GM23248 (cell line): Measurements from ENCODE around the gene SAP30BP. TPM values are rescaled to one million over a fixed set of nuclear protein-coding genes. Genes with fewer than 3 reads are reported as not detected.
A peak's percentile ranks its signal among the peaks of the same experiment; 100 is the strongest.

Experiments used
- DNase-seq: peaks from one replicate; pipeline ENCODE4 v3.0.0-alpha.2; 2015
- H2AFZ ChIP-seq: fragments of 200-600 bp; sonication (generic); 2 replicates; pipeline ENCODE4 v1.6.1; 2016; ENCODE audit warnings: antibody characterized with exemption
- H3F3A ChIP-seq: fragments of 200-600 bp; sonication (generic); 2 replicates; pipeline ENCODE4 v1.6.1; 2016; ENCODE audit warnings: mild to moderate bottlenecking, antibody characterized with exemption, mixed run types; ENCODE audit not compliant: insufficient read depth
- H3K27ac ChIP-seq: fragments of 200-600 bp; sonication (generic); 2 replicates; pipeline ENCODE4 v1.5.1; 2016; ENCODE audit warnings: mild to moderate bottlenecking
- H3K27me3 ChIP-seq: fragments of 200-600 bp; sonication (generic); replicated peaks from 2 replicates; pipeline ENCODE4 v1.6.1; 2016; ENCODE audit warnings: mild to moderate bottlenecking; ENCODE audit not compliant: insufficient read depth
- H3K36me3 ChIP-seq: fragments of 200-600 bp; sonication (generic); 2 replicates; pipeline ENCODE4 v1.6.1; 2016; ENCODE audit warnings: low read depth, mild to moderate bottlenecking
- H3K4me1 ChIP-seq: fragments of 200-600 bp; sonication (generic); 2 replicates; pipeline ENCODE4 v1.6.1; 2016; ENCODE audit warnings: mild to moderate bottlenecking; ENCODE audit not compliant: insufficient read depth
- H3K4me2 ChIP-seq: fragments of 200-600 bp; sonication (generic); one replicate; pipeline ENCODE4 v1.6.1; 2016; ENCODE audit warnings: mild to moderate bottlenecking; ENCODE audit not compliant: unreplicated experiment
- H3K4me3 ChIP-seq: fragments of 200-600 bp; sonication (generic); 2 replicates; pipeline ENCODE4 v1.5.1; 2016; ENCODE audit warnings: mild to moderate bottlenecking
- H3K79me2 ChIP-seq: fragments of 200-600 bp; sonication (generic); 2 replicates; pipeline ENCODE4 v1.6.1; 2016; ENCODE audit warnings: mild to moderate bottlenecking; ENCODE audit not compliant: insufficient read depth
- H3K9ac ChIP-seq: fragments of 200-600 bp; sonication (generic); 2 replicates; pipeline ENCODE4 v1.6.1; 2016; ENCODE audit warnings: mild to moderate bottlenecking
- H3K9me2 ChIP-seq: fragments of 200-600 bp; sonication (generic); 2 replicates; pipeline ENCODE4 v1.6.1; 2016; ENCODE audit warnings: mixed run types, mild to moderate bottlenecking, moderate library complexity; ENCODE audit not compliant: insufficient read depth
- H3K9me3 ChIP-seq: fragments of 200-600 bp; sonication (generic); one replicate; pipeline ENCODE4 v1.6.1; 2017; ENCODE audit warnings: low read depth
- H4K20me1 ChIP-seq: fragments of 200-600 bp; sonication (generic); 2 replicates; pipeline ENCODE4 v1.6.0; 2016; ENCODE audit not compliant: insufficient read depth
- EZH2 ChIP-seq: fragments of 200-600 bp; sonication (generic); IDR thresholded peaks from 2 replicates; pipeline ENCODE4 v1.6.1; 2018; ENCODE audit warnings: antibody characterized with exemption, mild to moderate bottlenecking; ENCODE audit not compliant: insufficient read depth, poor library complexity, severe bottlenecking
- EZH2phosphoT487 ChIP-seq: fragments of 200-600 bp; sonication (generic); IDR thresholded peaks from 2 replicates; pipeline ENCODE4 v1.6.1; 2018; ENCODE audit warnings: antibody characterized with exemption, moderate library complexity, mild to moderate bottlenecking, low read depth; ENCODE audit not compliant: insufficient read depth
- WGBS, 2 experiments: methylation state at CpG; one replicate each; pipeline ENCODE4 v1.1.6; 2015 to 2017; ENCODE audit warnings: low lambda C conversion rate in 2 of 2, low coverage in 1 of 2; ENCODE audit errors: missing lambda C conversion rate in 2 of 2; 5-methylcytosine and 5-hydroxymethylcytosine counted together
- in situ Hi-C: fragments of 300-500 bp; cut with MboI; formaldehyde crosslinking; loops from 2 replicates; pipeline ENCODE4 v1.15.0; 2020
- polyA plus RNA-seq: library from polyadenylated mRNA; unstranded; fragments of >200 nt; fragmentation: Nextera tagmentation; extraction: Ambion mirVana; gene quantifications from 2 replicates; pipeline ENCODE4 v1.2.1, GENCODE V29; 2016
- total RNA-seq: library from RNA; depleted of rRNA; stranded (reverse); fragments of >200 nt; shearing (Covaris generic); gene quantifications from 2 replicates; pipeline ENCODE4 v1.2.3, GENCODE V29; 2014

The SAP30BP gene
- total and polyA plus RNA-seq, 2 experiments from 2014 or later = 60.8 to 93.1 TPM

GRCh38 chr17:75695141-75695829 is 28.1 kb downstream of the SAP30BP start:
- 6% methylated on average over 7 of the region's 7 CpGs for WGBS, 2 experiments
- H3K9me3 ChIP-seq = no peaks in the 10 kb centered on the region
- no peak overlapping the region for H3K4me3 ChIP-seq
- DNase-seq = peak; percentile 93
- peak overlapping the region; percentile 73 for H3K4me2 ChIP-seq
- H3K9ac ChIP-seq = peak overlapping the region; percentile 20; the same call in 1 of the 2 replicates
- H3F3A ChIP-seq = peaks cover 38% of the 10 kb centered on the region
- H3K36me3 ChIP-seq = peaks cover 7% of the 10 kb centered on the region; the same call in 1 of the 2 replicates
- H3K4me1 ChIP-seq = peaks cover 66% of the 10 kb centered on the region
- peaks cover 65% of the 10 kb centered on the region for H3K79me2 ChIP-seq
- in situ Hi-C loops = no loop called here
- peak overlapping the region; percentile 90 for H3K27ac ChIP-seq
- no peaks in the 10 kb centered on the region for H3K27me3 ChIP-seq
- H2AFZ ChIP-seq = no peak overlapping the region
- H3K9me2 ChIP-seq = no peaks in the 10 kb centered on the region
- TF ChIP-seq EZH2phosphoT487 (no peak), EZH2 (no peak)
- no peaks in the 10 kb centered on the region for H4K20me1 ChIP-seq

- H3K4me3 ChIP-seq = no peak overlapping the region
- WGBS, 2 experiments = 55 to 58% methylated on average over 12 of the region's 12 CpGs
- peaks cover 60% of the 10 kb centered on the region for H3K79me2 ChIP-seq
These were observed 28.7 kb downstream of the SAP30BP start for GRCh38 chr17:75695830-75696271.

GRCh38 chr17:75697651-75698291 is 30.6 kb downstream of the SAP30BP start:
- TF ChIP-seq EZH2phosphoT487 (no peak), EZH2 (no peak)
- H3K79me2 ChIP-seq = peaks cover 47% of the 10 kb centered on the region
- no peak overlapping the region for H2AFZ ChIP-seq
- peaks cover 22% of the 10 kb centered on the region; the same call in 1 of the 2 replicates for H3K36me3 ChIP-seq
- no peaks in the 10 kb centered on the region for H3K9me2 ChIP-seq
- WGBS, 2 experiments = 76 to 77% methylated on average over 10 of the region's 10 CpGs
- H3K27ac ChIP-seq = no peak overlapping the region
- no peak overlapping the region for H3K4me3 ChIP-seq
- peaks cover 46% of the 10 kb centered on the region for H3F3A ChIP-seq
- H3K27me3 ChIP-seq = no peaks in the 10 kb centered on the region
- no peaks in the 10 kb centered on the region for H3K9me3 ChIP-seq
- H3K4me2 ChIP-seq = no peak overlapping the region
- H3K9ac ChIP-seq = no peak overlapping the region
- no peak for DNase-seq
- peaks cover 54% of the 10 kb centered on the region for H3K4me1 ChIP-seq
- in situ Hi-C loops = no loop called here
- H4K20me1 ChIP-seq = no peaks in the 10 kb centered on the region

More at GRCh38 chr17:75695830-75696271, 28.7 kb downstream of the SAP30BP start:
- H3K27ac ChIP-seq = peak overlapping the region; percentile 90
- H2AFZ ChIP-seq = no peak overlapping the region
- no peaks in the 10 kb centered on the region for H3K9me3 ChIP-seq
- no peak overlapping the region for H3K9ac ChIP-seq
- in situ Hi-C loops = no loop called here
- H4K20me1 ChIP-seq = no peaks in the 10 kb centered on the region
- TF ChIP-seq EZH2phosphoT487 = no peak
- no peak for TF ChIP-seq EZH2
- H3K4me1 ChIP-seq = peaks cover 66% of the 10 kb centered on the region
- H3K9me2 ChIP-seq = no peaks in the 10 kb centered on the region
- H3K4me2 ChIP-seq = peak overlapping the region; percentile 24
- no peaks in the 10 kb centered on the region for H3K27me3 ChIP-seq
- DNase-seq = no peak
- H3F3A ChIP-seq = peaks cover 41% of the 10 kb centered on the region
- peaks cover 7% of the 10 kb centered on the region; the same call in 1 of the 2 replicates for H3K36me3 ChIP-seq

GRCh38 chr17:75698659-75699058 is 31.5 kb downstream of the SAP30BP start:
- peaks cover 45% of the 10 kb centered on the region for H3K79me2 ChIP-seq
- H3K36me3 ChIP-seq = peaks cover 30% of the 10 kb centered on the region; the same call in 1 of the 2 replicates
- DNase-seq = no peak
- TF ChIP-seq EZH2 = no peak
- no peak for TF ChIP-seq EZH2phosphoT487
- WGBS, 2 experiments = 93 to 97% methylated on average over 3 of the region's 3 CpGs
- H3F3A ChIP-seq = peaks cover 39% of the 10 kb centered on the region
- no peak overlapping the region for H3K9ac ChIP-seq
- H3K27ac ChIP-seq = no peak overlapping the region
- no peak overlapping the region for H3K4me3 ChIP-seq
- no peaks in the 10 kb centered on the region for H3K9me2 ChIP-seq
- no peaks in the 10 kb centered on the region for H3K27me3 ChIP-seq
- no peaks in the 10 kb centered on the region for H3K9me3 ChIP-seq
- H3K4me1 ChIP-seq = peaks cover 45% of the 10 kb centered on the region
- no peak overlapping the region for H3K4me2 ChIP-seq
- no peak overlapping the region for H2AFZ ChIP-seq
- in situ Hi-C loops = no loop called here
- H4K20me1 ChIP-seq = no peaks in the 10 kb centered on the region
